Left renal pelvis (tissue), 4 donors: Measurements from ENCODE around the gene NAXD. TPM values are rescaled to one million over a fixed set of nuclear protein-coding genes. Genes with fewer than 3 reads are reported as not detected.
"Not testable (repeated sequence)": the region's sequence is repeated elsewhere in the genome, so short reads cannot be mapped to it uniquely, and the experiment has no call there.

Source experiments
- DNase-seq, 4 donors: peaks; one replicate each; pipeline ENCODE4 v3.0.0-alpha.2; 2013; ENCODE audit warnings: low read depth in 4 of 4, low spot score in 3 of 4
- polyA plus RNA-seq, 4 donors: library from polyadenylated mRNA; unstranded; fragments of 120-200 nt; gene quantifications; one replicate each; pipeline ENCODE4 v1.2.1, GENCODE V29; 2013; ENCODE audit not compliant: insufficient read length in 4 of 4

The NAXD gene
- polyA plus RNA-seq, 4 donors: 33.8 to 50.5 (median 41.3) TPM

DNA sequence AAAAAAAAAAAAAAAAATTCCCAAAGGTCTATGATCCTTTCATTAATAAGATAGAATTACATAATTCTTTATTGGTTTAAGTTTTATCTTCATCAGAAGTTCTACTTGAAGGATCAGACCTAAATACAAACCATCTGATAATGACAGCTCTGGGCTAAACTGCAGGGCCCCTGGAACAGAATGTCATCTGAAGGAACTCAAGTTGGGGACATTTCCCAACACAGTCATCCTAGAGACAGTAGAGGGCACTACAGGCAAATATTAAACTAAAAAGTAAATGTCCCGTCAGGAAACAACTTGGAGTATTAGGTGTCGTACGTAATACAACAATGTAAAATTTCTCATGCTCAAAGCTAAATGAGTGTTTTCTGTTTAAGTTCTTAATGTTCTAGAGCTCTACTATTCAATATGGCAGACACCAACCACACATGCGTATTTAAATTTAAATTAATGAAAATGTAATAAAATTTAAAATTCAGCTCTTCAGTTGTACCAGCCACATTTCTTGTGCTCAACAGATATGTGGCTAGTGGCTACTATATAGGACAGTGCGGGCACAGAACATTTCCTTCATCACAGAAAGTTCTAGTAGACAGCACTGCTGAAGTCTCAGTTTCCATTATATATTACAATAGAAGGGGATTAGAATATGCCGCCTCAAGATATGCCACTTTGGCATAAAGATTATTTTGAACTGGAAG is 21.8 kb upstream of the NAXD start:
- no peak for DNase-seq

GRCh38 chr13:110597041-110597689 is 18.2 kb upstream of the NAXD start:
- DNase-seq: no peak

GRCh38 chr13:110600261-110600819 is 15.0 kb upstream of the NAXD start:
- DNase-seq: no peak

DNA sequence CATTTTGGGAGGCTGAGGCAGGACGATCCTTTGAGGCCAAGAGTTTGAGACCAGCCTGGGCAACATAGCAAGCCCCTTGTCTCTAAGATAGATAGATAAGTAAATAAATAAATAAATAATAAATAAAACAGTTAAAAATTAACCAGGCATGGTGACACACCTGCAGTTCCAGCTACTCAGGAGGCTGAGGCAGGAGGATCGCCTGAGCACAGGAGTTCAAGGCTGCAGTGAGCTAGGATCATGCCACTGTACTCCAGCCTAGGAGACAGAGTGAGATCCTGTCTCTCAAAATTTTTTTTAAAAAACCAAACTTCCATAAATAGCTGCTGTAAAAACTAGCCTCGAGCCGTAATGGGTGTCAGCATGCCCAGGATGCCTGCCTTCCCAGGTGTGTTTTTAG is 14.4 kb upstream of the NAXD start:
- no peak for DNase-seq

DNA sequence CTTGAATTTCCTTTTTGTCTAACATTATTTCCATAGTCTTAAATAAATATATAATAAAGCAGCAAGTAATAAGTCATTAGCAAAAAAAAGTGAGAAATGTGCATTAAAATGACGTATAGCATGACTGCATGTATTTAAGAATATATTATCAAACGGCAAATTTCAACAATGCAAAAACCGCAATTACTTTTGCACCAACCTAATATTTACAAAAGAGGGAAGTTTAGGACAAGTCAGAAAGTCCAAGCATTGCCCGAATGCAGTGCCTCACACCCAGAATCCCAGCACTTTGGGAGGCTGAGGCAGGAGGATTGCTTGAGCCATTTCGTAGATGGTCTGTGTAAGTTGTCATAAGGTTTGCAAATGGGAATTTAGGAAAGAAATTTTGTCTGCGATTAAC is 10.2 kb upstream of the NAXD start:
- no peak for DNase-seq

GRCh38 chr13:110606281-110606680 is 9.1 kb upstream of the NAXD start:
- not testable (repeated sequence) for DNase-seq

DNA sequence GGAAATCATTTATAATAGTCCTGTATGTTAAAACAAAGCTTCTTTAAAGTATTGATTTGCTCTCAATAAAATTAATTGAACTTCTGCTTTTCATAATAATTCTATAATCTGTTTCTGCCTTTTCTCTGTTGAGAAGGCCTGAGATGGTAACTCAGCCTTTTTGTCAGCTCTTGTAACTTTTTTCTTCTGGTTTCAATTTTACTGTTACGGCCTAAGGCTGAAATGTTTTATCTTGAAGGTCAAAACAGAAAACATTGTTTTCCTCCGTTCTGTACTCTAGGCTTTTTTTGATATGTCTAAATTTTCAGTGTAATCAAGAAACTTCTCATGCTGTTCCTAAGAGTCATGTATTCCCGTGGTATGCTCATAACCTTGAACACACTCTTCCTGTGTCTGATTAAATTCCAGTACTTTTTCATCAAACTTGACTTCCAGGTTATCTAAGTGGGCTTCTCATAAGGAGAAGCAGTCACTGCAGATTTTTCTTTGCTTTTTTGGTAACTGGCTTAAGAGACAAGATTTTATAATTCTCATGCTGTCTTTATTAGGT is 7.6 kb upstream of the NAXD start:
- no peak for DNase-seq

DNA sequence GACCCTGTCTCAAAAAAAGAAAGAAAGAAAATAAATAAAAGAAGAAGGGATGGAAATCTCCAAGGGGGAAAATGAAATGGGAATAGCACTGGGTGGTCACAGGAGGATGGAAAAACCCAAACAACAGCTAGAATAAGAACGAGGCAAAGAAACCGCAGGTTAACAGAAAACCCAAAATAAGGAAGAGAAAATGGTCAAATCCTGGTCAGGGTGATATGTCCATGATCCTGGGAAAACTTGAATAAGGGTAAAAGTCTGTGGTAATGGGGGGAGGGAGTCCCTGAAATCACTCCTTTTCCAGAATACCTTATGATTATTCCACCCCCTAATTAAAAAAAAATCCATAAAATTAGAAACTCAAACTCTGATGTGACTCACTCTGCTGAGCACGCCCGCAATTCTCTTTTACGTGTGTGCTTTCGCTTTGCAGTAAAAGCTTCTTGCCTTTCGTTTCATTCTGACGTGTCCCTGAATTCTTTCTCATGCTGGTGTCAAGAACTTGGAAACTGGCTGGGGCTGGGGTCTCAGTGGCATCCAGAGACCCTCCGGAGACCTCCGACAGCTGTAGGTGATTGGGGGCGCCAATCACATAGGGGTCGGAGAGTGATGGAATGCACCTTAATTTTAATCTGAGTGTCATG is 4.3 kb upstream of the NAXD start:
- no peak for DNase-seq

DNA sequence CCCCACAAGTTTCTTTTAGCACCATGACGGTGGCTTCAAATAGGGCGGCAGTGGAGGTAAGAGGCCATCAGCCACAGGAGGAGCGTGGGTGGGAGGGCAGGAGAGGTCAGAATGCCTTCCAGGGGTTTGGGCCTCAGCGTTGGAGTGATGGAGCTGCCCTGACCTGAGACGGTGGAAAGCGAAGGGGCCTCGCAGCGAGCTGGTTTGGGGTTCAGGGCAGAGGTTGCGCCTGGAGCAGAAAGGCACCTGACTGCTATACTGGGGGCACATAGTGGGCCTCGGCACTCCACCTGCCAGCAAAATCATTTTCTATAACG is 382 bp upstream of the NAXD start:
- DNase-seq: no peak

GRCh38 chr13:110616103-110617101 is 1.1 kb downstream of the NAXD start:
- DNase-seq: no peak

DNA sequence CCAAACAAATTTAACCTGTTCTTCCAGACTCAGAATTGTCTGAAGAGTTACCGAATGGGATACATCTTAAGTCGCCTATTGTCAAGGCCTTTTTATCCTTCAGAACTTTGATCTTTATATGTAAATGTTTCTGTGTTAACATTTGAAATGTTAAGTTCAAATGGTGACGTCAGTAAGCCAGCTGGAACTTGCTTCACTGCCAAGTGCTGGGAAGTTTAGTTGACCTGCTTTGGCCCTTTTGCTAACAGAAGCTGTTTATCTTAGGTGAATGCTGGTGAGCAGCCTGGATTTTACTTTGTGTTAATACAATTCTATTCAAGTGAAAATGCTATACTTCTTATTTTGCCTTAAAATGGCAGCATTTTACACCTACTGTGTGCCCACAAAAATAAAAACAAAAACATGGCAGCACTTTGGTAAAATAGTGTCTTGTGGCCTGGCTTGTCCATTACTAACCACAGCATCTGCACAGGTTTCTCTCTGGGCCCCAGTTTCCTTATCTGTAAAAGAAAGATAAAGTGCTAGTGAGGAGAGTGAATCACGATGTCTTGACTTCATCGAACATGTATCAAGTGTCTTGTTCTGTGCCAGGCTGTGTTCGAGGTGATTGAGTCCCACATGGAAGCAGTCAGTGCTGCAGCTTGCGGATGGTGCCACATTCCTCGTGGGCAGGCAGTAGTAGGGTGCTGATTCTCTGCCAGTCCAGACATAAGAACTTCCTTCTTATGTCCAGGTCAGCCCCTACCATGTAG is 2.2 kb downstream of the NAXD start:
- DNase-seq: no peak

DNA sequence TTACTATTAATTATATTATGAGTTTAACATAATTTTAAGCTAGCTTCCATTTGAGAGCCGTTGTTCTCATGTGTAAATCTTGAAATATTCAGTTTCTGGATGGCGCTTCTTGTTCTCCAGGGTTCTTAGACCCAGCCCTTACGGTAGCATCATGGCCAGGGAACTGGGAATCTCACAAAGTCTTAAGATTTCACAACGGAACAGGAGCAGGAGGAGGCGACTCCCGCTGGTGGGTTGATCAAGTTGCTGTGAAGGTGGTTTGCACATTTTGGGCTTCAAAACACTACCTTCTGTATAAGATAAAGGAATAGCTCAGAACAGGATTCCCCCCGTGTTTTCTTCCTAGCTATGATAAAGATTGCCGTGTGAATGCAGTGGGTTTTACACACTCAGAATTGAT is 2.8 kb downstream of the NAXD start:
- DNase-seq: no peak

GRCh38 chr13:110618780-110619179 is 3.4 kb downstream of the NAXD start:
- DNase-seq: no peak

DNA sequence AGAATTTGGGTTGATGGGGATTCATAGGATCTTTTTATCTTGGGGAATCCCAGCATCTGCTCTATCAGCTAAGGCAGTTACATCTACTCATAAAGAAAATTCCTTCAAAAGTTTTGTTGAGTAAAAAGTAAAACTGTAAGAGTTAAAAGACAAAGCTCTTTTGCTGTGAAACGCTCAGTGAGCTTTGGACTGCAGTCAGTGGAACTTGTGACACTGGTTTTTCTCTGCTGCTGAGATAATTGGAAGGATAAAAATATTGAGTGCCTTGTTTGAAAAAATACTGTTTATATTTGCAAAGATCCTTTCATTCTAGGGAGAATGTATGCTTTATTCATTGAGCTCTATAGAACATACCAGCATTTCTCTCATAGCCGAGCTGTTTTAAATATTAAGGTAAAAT is 5.3 kb downstream of the NAXD start:
- no peak for DNase-seq

DNA sequence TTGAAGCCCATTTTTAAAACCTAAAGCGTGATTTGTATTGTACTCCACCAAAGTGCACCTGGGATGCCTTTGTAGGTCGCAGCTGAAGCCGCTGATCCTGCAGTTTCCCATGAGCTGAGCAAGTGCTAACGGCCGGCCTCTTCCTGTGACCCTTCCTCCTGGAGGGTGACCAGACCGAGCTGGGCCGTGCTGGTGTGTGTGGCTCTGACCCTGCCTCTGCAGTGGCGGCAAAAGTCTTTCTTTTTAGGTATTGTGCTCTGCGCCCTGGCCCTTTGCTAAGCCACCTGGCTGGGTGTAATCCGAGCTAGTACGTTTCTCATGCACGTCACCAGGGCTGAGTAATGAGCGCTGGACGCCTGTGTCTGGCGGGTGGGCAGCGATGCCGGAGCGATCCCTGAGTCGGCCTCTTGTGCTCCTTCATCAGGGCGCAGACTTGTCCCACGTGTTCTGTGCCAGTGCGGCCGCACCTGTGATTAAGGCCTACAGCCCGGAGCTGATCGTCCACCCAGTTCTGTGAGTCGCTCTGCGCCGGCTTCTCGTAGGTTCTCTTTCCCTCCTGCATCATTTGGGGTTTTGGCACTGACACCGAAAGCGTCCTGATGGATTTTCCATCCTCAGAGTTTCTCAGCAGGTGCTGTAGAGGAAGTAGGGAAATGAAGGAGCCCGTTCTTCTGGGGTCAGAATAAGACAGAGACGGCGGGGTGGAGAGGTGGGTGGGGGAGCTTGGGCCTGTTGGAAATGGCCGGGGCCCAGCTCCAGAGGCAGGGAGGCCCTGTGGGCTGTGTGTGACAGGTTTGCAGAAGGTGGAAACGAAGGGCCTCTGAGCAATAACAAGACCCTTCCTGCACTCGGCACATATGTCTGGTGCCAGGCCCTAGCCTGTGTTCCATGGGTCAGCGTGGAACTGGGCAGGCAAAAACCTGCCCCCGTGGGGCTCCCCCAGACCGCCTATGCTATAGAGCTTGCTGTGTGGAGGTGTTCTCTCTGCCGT is 9.7 kb downstream of the NAXD start:
- no peak for DNase-seq

DNA sequence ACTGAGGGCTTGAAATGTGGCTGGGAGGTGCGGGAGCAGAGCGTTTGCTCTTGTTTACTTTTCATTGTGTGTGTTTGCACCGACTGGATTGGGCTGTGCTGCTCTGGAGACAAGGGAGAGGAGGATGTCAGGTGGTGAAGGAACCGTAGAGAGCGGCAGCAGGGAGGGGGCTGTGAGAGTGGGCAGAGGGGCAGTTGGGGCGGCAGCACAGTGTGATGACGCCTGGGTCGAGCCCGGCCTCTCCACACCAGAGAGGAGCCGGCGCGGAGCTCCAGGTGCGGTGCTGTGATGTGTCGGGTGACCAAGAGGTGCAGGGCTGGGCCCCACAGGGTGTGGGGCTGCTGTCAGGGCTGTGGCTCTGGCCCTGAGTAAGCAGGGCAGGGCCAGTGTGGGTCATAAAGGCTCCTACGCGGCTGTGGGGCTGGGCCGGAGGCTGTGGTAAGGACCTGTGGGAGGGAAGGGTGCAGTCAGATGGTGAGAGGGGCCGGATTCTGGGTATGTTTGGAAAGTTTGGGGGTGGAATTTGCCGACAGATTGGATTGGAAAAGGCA is 10.5 kb downstream of the NAXD start:
- no peak for DNase-seq

- no peak for DNase-seq
Measured at GRCh38 chr13:110626521-110626920, 11.2 kb downstream of the NAXD start.

DNA sequence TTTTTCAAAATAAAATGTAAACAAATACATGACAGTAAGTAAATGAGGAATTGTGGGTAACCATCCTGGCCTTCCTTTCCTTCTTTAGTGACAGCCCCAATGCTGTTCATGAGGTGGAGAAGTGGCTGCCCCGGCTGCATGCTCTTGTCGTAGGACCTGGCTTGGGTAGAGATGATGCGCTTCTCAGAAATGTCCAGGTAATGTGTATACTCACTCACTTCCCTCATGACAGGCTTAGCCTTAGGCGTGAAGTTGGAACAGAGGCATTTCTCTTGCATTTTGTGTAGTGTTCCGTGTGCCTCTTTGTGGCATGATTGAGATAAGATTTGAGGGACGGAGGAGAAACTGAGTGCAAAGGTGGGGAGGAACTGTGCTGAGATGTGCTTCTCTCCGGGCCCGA is 12.0 kb downstream of the NAXD start:
- DNase-seq: no peak
